DOHH2 (cell line): Measurements from ENCODE around the gene JCHAIN.

Experiments
- CTCF ChIP-seq: fragments of 200-600 bp; sonication (generic); IDR thresholded peaks from one replicate; pipeline ENCODE4 v1.5.1; 2014; ENCODE audit warnings: antibody characterized with exemption, mild to moderate bottlenecking, low read depth, low read length; ENCODE audit not compliant: poor library complexity, severe bottlenecking
- EZH2phosphoT487 ChIP-seq: fragments of 200-600 bp; sonication (generic); IDR thresholded peaks from 2 replicates; pipeline ENCODE4 v1.6.1; 2017; ENCODE audit warnings: borderline replicate concordance, mild to moderate bottlenecking, antibody characterized with exemption, low read length, moderate library complexity, mixed read lengths

- TF ChIP-seq CTCF, result no peak
- TF ChIP-seq EZH2phosphoT487, result no peak
Observed at GRCh38 chr4:70658418-70658817, 7.9 kb downstream of the JCHAIN start.
